ENCODE results near the gene PLK5. TPM values are rescaled to one million over a fixed set of nuclear protein-coding genes. Genes with fewer than 3 reads are reported as not detected.

The PLK5 gene
- total and polyA plus RNA-seq, 2 donors (not counting 1 experiment from before 2014, with no cell fraction given) = not detected

DNA sequence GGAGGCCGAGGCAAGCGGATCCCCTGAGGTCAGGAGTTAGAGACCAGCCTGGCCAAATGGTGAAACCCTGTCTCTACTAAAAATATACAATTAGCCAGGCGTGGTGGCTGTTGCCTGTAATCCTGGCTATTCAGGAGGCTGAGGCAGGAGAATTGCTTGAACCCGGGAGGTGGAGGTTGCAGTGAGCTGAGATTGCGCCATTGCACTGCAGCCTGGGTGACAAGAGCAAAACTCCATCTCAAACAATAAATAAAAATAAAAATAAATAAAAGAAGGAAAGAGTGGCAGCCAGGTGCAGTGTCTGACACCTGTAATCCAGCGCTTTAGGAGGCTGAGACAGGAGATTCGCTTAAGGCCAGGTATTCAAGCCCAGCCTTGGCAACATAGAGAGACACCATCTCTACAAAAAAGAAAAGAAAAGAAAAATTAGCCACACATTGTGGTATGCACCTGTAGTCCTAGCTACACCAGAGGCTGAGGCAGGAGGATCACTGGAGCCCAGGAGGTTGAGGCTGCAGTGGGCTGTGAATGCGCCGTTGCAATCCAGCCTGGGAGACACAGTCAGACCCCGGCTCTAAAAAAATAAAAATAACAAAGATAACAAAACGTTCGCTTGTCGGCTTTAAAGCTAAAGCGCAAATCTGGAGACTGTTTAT is 21.3 kb upstream of the PLK5 start:
- Histone ChIP-seq H3K4me1 (ENCODE audit: control insufficient read depth in 2 of 2, insufficient read depth in 2 of 2, low read length in 2 of 2) (peaks cover 12 to 15% of the 10 kb centered on the region in 2 donors), H3K79me2 (ENCODE audit: control insufficient read depth, insufficient read depth, low read length) (no peaks in the 10 kb centered on the region), H3K27me3 (replicated peaks in 1 of 4; ENCODE audit: control extremely low read depth in 1 of 4, control insufficient read depth in 3 of 4, insufficient read depth in 4 of 4, low read length in 3 of 4) (peaks cover 0 to 53% (median 15%) of the 10 kb centered on the region in 4 experiments), H3K9ac (ENCODE audit: low read length) (no peak overlapping the region), H2AFZ (ENCODE audit: insufficient read depth, low read depth, low read length, poor library complexity, severe bottlenecking) (no peak overlapping the region), H3K9me3 (ENCODE audit: control extremely low read depth in 1 of 3, control insufficient read depth in 2 of 3, insufficient read depth in 1 of 3, low read length in 2 of 3) (peaks cover 0 to 37% (median 5%) of the 10 kb centered on the region in 3 donors), H3K4me3 (ENCODE audit: control extremely low read depth in 1 of 5, extremely low read depth in 1 of 5, insufficient read depth in 1 of 5, low read depth in 2 of 5, low read length in 4 of 5) (no peak overlapping the region), H3K4me2 (replicated peaks; ENCODE audit: low read depth, low read length, poor library complexity, severe bottlenecking) (no peak overlapping the region), H4K20me1 (ENCODE audit: control insufficient read depth, insufficient read depth, low read length, poor library complexity, severe bottlenecking) (no peaks in the 10 kb centered on the region), H3K36me3 (replicated peaks in 1 of 2; ENCODE audit: control extremely low read depth in 1 of 2, control insufficient read depth in 1 of 2, extremely low read depth in 1 of 2, insufficient read depth in 2 of 2, low read length in 1 of 2) (no peaks in the 10 kb centered on the region), H3K27ac (ENCODE audit: low read length in 2 of 2) (no peak overlapping the region)
- Mint-ChIP-seq H3K27ac (peak overlapping the region; percentile 50), H3K4me3 (no peak overlapping the region), H3K27me3 (peaks cover 17% of the 10 kb centered on the region), H3K9me3 (ENCODE audit: insufficient read depth) (no peaks in the 10 kb centered on the region), H3K4me1 (peaks cover 5% of the 10 kb centered on the region)
- DNase-seq = no peak
- ChIA-PET CTCF (interaction anchor here (1.6 kb wide), 1 partner anchor 37 kb away, joined by 3 read pairs; no protein-coding TSS in a partner anchor), POLR2A (no interaction called here)
- no peak for ATAC-seq (ENCODE audit: low read depth)
- 73% methylated on average over 6 of the region's 14 CpGs for WGBS (ENCODE audit: insufficient coverage)
- TF ChIP-seq, protein P1, sequence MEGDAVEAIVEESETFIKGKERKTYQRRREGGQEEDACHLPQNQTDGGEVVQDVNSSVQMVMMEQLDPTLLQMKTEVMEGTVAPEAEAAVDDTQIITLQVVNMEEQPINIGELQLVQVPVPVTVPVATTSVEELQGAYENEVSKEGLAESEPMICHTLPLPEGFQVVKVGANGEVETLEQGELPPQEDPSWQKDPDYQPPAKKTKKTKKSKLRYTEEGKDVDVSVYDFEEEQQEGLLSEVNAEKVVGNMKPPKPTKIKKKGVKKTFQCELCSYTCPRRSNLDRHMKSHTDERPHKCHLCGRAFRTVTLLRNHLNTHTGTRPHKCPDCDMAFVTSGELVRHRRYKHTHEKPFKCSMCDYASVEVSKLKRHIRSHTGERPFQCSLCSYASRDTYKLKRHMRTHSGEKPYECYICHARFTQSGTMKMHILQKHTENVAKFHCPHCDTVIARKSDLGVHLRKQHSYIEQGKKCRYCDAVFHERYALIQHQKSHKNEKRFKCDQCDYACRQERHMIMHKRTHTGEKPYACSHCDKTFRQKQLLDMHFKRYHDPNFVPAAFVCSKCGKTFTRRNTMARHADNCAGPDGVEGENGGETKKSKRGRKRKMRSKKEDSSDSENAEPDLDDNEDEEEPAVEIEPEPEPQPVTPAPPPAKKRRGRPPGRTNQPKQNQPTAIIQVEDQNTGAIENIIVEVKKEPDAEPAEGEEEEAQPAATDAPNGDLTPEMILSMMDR (IDR thresholded peaks at IDR 0.05) = no peak
- no peak for TF ChIP-seq EZH2 (IDR thresholded peaks at IDR 0.05; ENCODE audit: borderline replicate concordance, insufficient read depth, low read depth, low read length, poor library complexity, severe bottlenecking)
- intact Hi-C loops (cut with micrococcal nuclease) = no loop called here
